ENCODE data around the gene ZSWIM6. TPM values are rescaled to one million over a fixed set of nuclear protein-coding genes. Genes with fewer than 3 reads are reported as not detected.

The ZSWIM6 gene
- total RNA-seq, 1 experiment from 2014 or later = 12.1 TPM

GRCh38 chr5:61479850-61480614 is 148.0 kb downstream of the ZSWIM6 start:
- DNase-seq (ENCODE audit: low read depth) = no peak

DNA sequence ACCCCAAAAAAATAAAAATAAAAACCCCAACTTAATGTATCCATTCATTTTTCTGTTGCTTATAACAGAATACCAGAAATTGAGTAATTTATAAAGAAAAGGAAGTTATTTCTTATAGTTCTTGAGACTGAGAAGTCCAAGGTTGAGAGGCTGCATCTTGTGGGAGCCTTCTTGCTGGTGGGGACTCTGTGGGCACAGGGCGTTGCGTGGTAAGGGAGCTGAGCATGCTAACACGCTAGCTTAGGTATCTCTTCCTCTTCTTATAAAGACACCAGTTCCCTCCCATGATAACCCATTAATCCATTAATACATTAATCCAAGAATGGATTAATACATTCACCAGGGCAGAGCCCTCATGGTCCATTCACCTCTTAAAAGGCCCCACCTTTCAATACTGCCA is 150.9 kb downstream of the ZSWIM6 start:
- no peak for DNase-seq (ENCODE audit: low read depth)

DNA sequence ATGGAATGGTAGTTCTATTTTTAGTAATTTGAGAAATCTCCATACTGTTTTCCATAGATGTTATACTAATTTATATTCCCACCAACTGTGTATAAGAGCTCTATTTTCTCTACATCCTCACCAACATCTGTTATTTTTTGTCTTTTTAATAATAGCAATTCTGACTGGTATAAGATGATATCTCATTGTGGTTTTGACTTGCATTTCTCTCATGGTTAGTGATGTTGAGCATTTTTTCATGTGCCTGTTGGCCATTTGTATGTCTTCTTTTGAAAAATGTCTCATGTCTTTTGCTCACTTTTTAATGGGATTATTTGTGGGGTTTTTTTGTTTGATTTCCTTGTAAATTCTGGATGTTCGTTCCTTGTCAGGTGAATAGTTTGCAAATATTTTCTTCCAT is 154.4 kb downstream of the ZSWIM6 start:
- peak; percentile 66 for DNase-seq (ENCODE audit: low read depth)

DNA sequence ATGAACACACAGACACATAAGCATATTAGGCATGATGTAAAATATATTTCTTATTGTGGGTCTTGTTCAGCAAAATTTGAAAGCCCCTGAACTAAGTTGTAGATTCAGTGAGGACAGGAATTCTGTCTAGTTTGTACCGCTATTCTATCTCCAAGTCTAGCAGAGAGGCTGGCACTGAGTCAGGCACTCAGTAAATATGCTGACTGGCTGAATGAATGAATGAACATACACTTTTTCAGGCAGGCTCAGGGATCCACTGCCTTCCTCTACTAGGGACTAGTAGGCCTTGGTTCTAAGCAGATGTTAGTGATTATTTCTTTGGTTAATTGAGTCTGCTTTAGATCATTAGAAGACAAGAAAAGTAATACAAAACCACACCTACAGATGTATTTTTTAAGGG is 157.5 kb downstream of the ZSWIM6 start:
- DNase-seq (ENCODE audit: low read depth) = no peak

DNA sequence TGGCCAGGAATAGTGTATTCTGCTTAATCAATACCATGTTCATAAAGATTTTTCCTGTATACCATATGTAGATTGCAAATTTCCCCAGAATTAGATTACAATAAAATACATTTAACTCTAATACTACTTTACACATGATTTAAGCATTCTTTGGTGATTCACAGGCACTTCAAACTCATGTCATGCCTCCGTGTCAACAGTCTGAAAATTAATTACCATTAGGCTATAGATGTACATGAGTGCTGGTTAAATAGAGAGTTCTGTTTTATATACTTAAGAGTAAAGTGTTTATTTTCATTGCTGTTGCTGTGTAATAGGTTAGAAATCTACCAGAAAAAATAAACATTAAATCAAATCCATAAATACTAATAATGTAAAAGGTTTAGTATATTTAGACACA is 159.8 kb downstream of the ZSWIM6 start:
- no peak for DNase-seq (ENCODE audit: low read depth)

DNA sequence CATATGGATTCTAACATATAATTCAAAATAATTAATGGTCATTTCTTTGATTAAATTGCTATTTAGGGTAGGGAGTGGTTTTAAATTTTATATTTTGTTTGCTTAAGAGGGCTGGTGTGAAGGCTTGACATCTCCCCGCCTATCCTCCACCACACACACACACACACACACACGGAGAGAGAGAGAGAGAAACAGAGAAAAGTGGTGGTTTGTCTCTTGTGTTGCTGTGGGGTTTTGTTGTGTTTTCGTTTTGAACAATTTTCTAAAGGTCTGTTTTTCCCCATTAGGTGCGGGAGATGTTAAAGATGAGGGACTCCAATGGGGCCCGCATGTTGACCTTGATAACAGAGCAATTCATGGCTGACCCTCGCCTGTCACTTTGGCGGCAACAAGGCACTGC is 161.9 kb downstream of the ZSWIM6 start:
- DNase-seq (ENCODE audit: low read depth) = no peak

DNA sequence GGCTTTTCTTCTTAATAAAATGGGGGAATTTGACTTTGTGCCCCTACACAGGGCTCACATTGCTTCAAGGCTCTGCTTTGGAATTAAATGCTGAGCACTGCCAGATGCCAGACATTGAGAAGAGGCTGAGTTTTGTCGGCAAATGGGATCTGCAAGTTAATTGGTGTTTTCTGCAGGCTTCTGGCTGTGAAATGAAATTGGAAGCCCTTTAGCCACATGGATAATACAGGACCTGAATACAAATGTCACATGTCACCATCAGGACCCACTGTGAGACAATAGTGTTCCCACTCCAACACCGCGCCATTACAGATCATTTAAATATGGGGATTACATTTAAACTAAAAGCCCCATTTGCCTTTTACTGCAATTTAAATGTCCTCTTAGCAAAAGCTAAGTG is 164.4 kb downstream of the ZSWIM6 start:
- DNase-seq (ENCODE audit: low read depth) = no peak

- DNase-seq (ENCODE audit: low read depth) = no peak
These were observed 164.8 kb downstream of the ZSWIM6 start for GRCh38 chr5:61496860-61497259.

- DNase-seq (ENCODE audit: low read depth) = no peak
These were observed 166.1 kb downstream of the ZSWIM6 start for GRCh38 chr5:61498121-61498520.

- DNase-seq (ENCODE audit: low read depth) = no peak
These were observed 169.9 kb downstream of the ZSWIM6 start for GRCh38 chr5:61501971-61502370.

- DNase-seq (ENCODE audit: low read depth) = no peak
These were observed 172.2 kb downstream of the ZSWIM6 start for GRCh38 chr5:61504143-61504770.

DNA sequence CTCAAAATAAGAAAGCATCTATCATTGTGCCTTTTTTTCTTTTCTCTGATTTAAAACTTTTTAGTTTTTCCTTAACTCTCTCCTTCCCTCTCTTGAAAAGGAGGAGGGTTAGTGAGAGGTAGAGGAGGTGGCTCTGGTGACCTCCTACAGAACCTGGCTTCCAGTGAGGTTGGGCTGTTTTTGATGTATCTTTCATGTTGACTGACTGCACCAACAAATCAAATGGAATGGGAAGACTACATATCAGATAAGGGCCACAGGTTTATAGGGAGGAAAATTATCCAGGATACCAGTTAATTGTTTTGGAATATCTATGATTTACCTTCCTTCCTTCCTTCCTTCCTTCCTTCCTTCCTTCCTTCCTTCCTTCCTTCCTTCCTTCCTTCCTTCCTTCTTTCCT is 173.2 kb downstream of the ZSWIM6 start:
- no peak for DNase-seq (ENCODE audit: low read depth)

DNA sequence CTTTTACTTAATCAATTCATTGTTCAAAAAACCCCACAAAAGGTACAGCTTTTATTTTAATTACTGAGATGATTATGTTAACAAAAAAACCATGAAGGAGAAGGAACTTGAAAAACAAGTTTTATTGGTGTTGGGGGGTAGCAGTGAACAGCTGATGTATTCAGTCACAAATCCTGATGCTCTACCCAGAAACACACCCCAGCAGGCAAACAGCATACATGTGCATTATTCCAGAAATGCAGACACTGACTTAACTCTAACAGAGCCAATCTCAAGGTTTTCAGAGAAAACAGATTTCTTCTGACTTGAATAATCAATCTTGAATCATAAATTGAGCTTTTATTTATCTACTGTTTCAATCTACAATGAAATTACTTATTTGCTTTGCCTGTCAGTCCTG is 175.2 kb downstream of the ZSWIM6 start:
- DNase-seq (ENCODE audit: low read depth) = no peak

DNA sequence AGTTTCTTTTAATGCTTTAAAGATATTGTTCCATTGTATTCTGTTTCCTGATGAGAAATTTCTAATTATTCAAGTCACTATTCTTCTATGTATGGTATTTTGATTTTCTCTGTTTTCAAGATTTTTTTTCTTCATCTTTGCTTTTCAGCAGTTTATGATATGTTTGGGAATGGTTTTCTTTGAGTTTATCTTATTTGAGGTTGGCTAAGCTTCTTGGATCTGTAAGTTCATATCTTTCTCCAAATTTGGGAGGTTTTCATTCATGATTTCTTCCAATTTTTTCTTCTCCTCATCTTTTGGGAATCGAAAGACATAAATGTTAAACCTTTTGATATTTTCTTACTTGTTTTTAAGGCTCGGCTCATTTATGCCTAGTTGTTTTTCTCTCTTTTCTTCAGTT is 184.9 kb downstream of the ZSWIM6 start:
- no peak for DNase-seq (ENCODE audit: low read depth)

DNA sequence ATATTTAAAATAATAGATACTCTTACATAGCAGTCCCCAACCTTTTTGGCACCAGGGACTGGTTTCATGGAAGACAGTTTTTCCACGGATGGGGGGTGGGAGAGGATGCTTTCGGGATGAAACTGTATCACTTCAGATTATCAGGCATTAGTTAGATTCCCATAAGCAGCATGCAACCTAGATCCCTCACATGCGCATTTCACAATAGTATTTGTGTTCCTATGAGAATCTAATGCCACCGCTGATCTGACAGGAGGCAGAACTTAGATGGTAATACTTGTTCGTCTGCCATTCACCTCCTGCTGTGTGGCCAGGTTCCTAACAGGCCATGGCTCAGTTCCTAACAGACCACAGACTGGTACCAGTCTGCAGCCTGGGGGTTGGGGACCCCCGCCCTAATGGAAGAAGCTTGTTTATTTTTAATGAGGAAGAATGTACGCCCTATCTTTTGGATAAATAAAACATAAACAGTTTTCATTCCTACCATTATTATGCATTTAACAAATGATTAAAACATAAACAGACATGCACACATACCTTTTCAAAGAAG is 187.7 kb downstream of the ZSWIM6 start:
- no peak for DNase-seq (ENCODE audit: low read depth)

- DNase-seq (ENCODE audit: low read depth) = no peak
These were observed 191.0 kb downstream of the ZSWIM6 start for GRCh38 chr5:61523073-61523472.

GRCh38 chr5:61523997-61524396 is 191.9 kb downstream of the ZSWIM6 start:
- DNase-seq (ENCODE audit: low read depth) = no peak

- DNase-seq (ENCODE audit: low read depth) = no peak
These were observed 193.6 kb downstream of the ZSWIM6 start for GRCh38 chr5:61525512-61526206.

GRCh38 chr5:61526207-61526519 is 194.1 kb downstream of the ZSWIM6 start:
- DNase-seq (ENCODE audit: low read depth) = no peak

GRCh38 chr5:61532983-61533382 is 200.9 kb downstream of the ZSWIM6 start:
- DNase-seq (ENCODE audit: low read depth) = no peak

GRCh38 chr5:61534481-61535267 is 202.6 kb downstream of the ZSWIM6 start:
- no peak for DNase-seq (ENCODE audit: low read depth)

DNA sequence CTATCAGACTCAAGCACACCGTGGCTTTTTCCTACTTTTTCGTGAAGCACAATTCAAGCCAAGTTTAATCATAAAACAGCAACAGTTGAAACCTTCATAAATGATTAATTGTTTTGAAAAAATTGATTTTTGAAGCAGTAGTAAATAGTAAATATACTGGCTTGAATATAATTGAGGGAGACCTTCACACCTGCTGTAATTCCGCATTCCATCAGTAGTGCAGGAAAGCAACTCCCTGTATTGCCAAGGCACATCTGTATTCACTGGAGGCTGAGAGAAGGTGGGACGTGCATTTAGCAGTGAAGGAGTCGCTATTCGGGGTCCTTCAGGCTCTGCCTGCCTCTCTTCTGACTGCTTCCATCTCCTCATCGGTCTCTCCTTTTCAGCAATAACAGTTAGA is 203.8 kb downstream of the ZSWIM6 start:
- no peak for DNase-seq (ENCODE audit: low read depth)

All from LHCN-M2 (cell line).